Posterior vena cava (tissue), 2 donors: ENCODE results near the gene HLCS. TPM values are rescaled to one million over a fixed set of nuclear protein-coding genes. Genes with fewer than 3 reads are reported as not detected.
A peak's percentile ranks its signal among the peaks of the same experiment; 100 is the strongest.

Experiments
- DNase-seq: peaks from one replicate; pipeline ENCODE4 v3.0.0-alpha.2; 2020; ENCODE audit warnings: low spot score
- intact Hi-C, 2 donors: fragments of 100-400 bp; cut with DNase I; formaldehyde crosslinking; loops; one replicate each; pipeline versions ENCODE4 v1.14.1 to v1.14.2; 2022 to 2023
- total RNA-seq, 2 donors: library from RNA; stranded (reverse); fragmentation: NEBNext Ultra II Directional; extraction: Animal tissue kit (Norgen Biotek cat#: 25700); gene quantifications; one replicate each; pipeline ENCODE4 v1.2.1, GENCODE V29; 2021
- donor health status: DM: yes; HTN: yes; CAD: no.
- donor health status: DM: yes; HTN: yes; CAD: no.

HLCS gene
- total RNA-seq, 2 donors from 2014 or later = 15.5 to 18.2 TPM

- intact Hi-C loops = loop anchor here in 1 of 2 donors (10.0 kb wide), 1 partner anchor 146 kb away; no protein-coding TSS in a partner anchor
- DNase-seq = no peak
These were observed 198.0 kb downstream of the HLCS start for GRCh38 chr21:36768496-36768895.

- DNase-seq = no peak
- intact Hi-C loops = loop anchor here in 1 of 2 donors (10.0 kb wide), 1 partner anchor 148 kb away; no protein-coding TSS in a partner anchor
These were observed 199.4 kb downstream of the HLCS start for GRCh38 chr21:36767096-36767495.

- intact Hi-C loops = loop anchor here in 1 of 2 donors (10.0 kb wide), 1 partner anchor 148 kb away; no protein-coding TSS in a partner anchor
- no peak for DNase-seq
These were observed 200.0 kb downstream of the HLCS start for GRCh38 chr21:36766511-36766910.

GRCh38 chr21:36765229-36765628 is 201.2 kb downstream of the HLCS start:
- DNase-seq = no peak
- intact Hi-C loops = loop anchor here in 1 of 2 donors (10.0 kb wide), 1 partner anchor 150 kb away; no protein-coding TSS in a partner anchor

- intact Hi-C loops = loop anchor here in 1 of 2 donors (10.0 kb wide), 1 partner anchor 151 kb away; no protein-coding TSS in a partner anchor
- no peak for DNase-seq
These were observed 203.2 kb downstream of the HLCS start for GRCh38 chr21:36763305-36763704.

- DNase-seq = no peak
- intact Hi-C loops = loop anchor here in 1 of 2 donors (10.0 kb wide), 1 partner anchor 152 kb away; no protein-coding TSS in a partner anchor
These were observed 203.8 kb downstream of the HLCS start for GRCh38 chr21:36762642-36763041.

- intact Hi-C loops = loop anchor here in 1 of 2 donors (10.0 kb wide), 1 partner anchor 153 kb away; no protein-coding TSS in a partner anchor
- DNase-seq = no peak
These were observed 204.8 kb downstream of the HLCS start for GRCh38 chr21:36761685-36762084.

- DNase-seq = no peak
- intact Hi-C loops = loop anchor here (10.0 kb wide), 2 partner anchors 155 to 165 kb away; no protein-coding TSS in a partner anchor
These were observed 207.0 kb downstream of the HLCS start for GRCh38 chr21:36759348-36760083.

GRCh38 chr21:36757196-36757595 is 209.3 kb downstream of the HLCS start:
- intact Hi-C loops = loop anchor here in 1 of 2 donors (10.0 kb wide), 1 partner anchor 168 kb away; no protein-coding TSS in a partner anchor
- DNase-seq = no peak

- DNase-seq = no peak
- intact Hi-C loops = loop anchor here in 1 of 2 donors (10.0 kb wide), 1 partner anchor 168 kb away; no protein-coding TSS in a partner anchor
These were observed 209.9 kb downstream of the HLCS start for GRCh38 chr21:36756527-36756926.

GRCh38 chr21:36754241-36754898 is 212.1 kb downstream of the HLCS start:
- peak; percentile 74 for DNase-seq

GRCh38 chr21:36753556-36753955 is 212.9 kb downstream of the HLCS start:
- intact Hi-C loops = loop anchor here in 1 of 2 donors (10.0 kb wide), 1 partner anchor 171 kb away; no protein-coding TSS in a partner anchor

More at GRCh38 chr21:36754241-36754898, 212.1 kb downstream of the HLCS start:
- intact Hi-C loops = loop anchor here in 1 of 2 donors (10.0 kb wide), 1 partner anchor 170 kb away; no protein-coding TSS in a partner anchor

GRCh38 chr21:36751383-36751782 is 215.1 kb downstream of the HLCS start:
- intact Hi-C loops = loop anchor here in 1 of 2 donors (10.0 kb wide), 1 partner anchor 173 kb away; no protein-coding TSS in a partner anchor
- DNase-seq = peak; percentile 66

More at GRCh38 chr21:36753556-36753955, 212.9 kb downstream of the HLCS start:
- no peak for DNase-seq

- no peak for DNase-seq
- intact Hi-C loops = loop anchor here in 1 of 2 donors (10.0 kb wide), 1 partner anchor 174 kb away; no protein-coding TSS in a partner anchor
These were observed 215.9 kb downstream of the HLCS start for GRCh38 chr21:36750576-36750959.

GRCh38 chr21:36749935-36750575 is 216.4 kb downstream of the HLCS start:
- intact Hi-C loops = loop anchor here in 1 of 2 donors (10.0 kb wide), 1 partner anchor 175 kb away; no protein-coding TSS in a partner anchor
- DNase-seq = peak; percentile 48

- DNase-seq = peak; percentile 80
- intact Hi-C loops = no loop called here
These were observed 218.6 kb downstream of the HLCS start for GRCh38 chr21:36747815-36748383.

- intact Hi-C loops = no loop called here
- DNase-seq = peak; percentile 70
These were observed 219.2 kb downstream of the HLCS start for GRCh38 chr21:36747041-36747814.

GRCh38 chr21:36745459-36745858 is 221.0 kb downstream of the HLCS start:
- DNase-seq = peak; percentile 23
- intact Hi-C loops = no loop called here
